Neuron (in vitro differentiated cells): Measurements from ENCODE around the gene HES6.

Experiments
- H2AFZ ChIP-seq: one replicate; pipeline ENCODE4 v1.6.1; 2013; ENCODE audit warnings: low read depth, mild to moderate bottlenecking, inconsistent platforms, low read length, moderate library complexity
- H3K27me3 ChIP-seq: one replicate; pipeline ENCODE4 v1.6.1; 2013; ENCODE audit warnings: low read length; ENCODE audit not compliant: insufficient read depth
- H3K36me3 ChIP-seq: one replicate; pipeline ENCODE4 v1.6.1; 2013; ENCODE audit warnings: low read length; ENCODE audit not compliant: insufficient read depth
- H3K4me1 ChIP-seq: one replicate; pipeline ENCODE4 v1.6.1; 2013; ENCODE audit warnings: low read length; ENCODE audit not compliant: insufficient read depth
- H3K4me3 ChIP-seq: 2 replicates; pipeline ENCODE4 v1.5.1; 2013; ENCODE audit warnings: mild to moderate bottlenecking, low read length, moderate library complexity
- H3K9me3 ChIP-seq: one replicate; pipeline ENCODE4 v1.6.1; 2013; ENCODE audit warnings: low read length

HES6 gene, protein sequence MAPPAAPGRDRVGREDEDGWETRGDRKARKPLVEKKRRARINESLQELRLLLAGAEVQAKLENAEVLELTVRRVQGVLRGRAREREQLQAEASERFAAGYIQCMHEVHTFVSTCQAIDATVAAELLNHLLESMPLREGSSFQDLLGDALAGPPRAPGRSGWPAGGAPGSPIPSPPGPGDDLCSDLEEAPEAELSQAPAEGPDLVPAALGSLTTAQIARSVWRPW

GRCh38 chr2:238239863-238240756 is at the start of gene HES6:
Gene HES6 (minus strand): TSS chr2:238240038. CDS start chr2:238239905, 133 bp downstream.
- Histone ChIP-seq H3K27me3 (no peaks in the 10 kb centered on the region), H3K9me3 (no peaks in the 10 kb centered on the region), H3K4me1 (peaks cover 13% of the 10 kb centered on the region), H3K4me3 (peak within 1 kb of the TSS; percentile 81), H3K36me3 (peaks cover 1% of the 10 kb centered on the region), H2AFZ (peak within 1 kb of the TSS; percentile 82)

DNA sequence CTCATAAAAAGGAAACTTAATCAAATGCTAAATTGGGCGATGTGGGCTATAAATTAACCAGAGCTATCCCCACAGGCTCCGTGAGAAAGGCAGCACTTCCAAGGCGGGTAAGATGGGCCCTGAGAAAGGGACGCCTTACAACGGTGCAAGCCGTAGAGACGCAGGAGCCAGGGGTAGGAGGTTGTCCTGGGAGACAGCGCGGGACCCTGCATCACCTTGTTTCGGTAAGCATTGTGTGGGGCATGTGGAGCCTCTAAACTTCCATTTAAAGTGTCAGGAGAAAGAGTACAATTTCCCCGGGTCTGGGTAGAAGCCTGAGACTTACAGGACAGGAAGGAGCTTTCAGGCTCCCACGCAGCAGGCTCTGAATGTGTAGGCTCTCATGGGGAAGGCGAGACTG is 49.7 kb upstream of the HES6 start:
- H3K27me3 ChIP-seq = no peaks in the 10 kb centered on the region
- peak overlapping the region; percentile 58 for H3K4me3 ChIP-seq
- H2AFZ ChIP-seq = peak overlapping the region; percentile 89
- H3K9me3 ChIP-seq = no peaks in the 10 kb centered on the region
- H3K36me3 ChIP-seq = no peaks in the 10 kb centered on the region
- peaks cover 49% of the 10 kb centered on the region for H3K4me1 ChIP-seq

GRCh38 chr2:238288650-238289573 is 49.1 kb upstream of the HES6 start:
- no peaks in the 10 kb centered on the region for H3K9me3 ChIP-seq
- H3K4me3 ChIP-seq = peak overlapping the region; percentile 89
- H3K27me3 ChIP-seq = no peaks in the 10 kb centered on the region
- no peaks in the 10 kb centered on the region for H3K36me3 ChIP-seq
- peaks cover 50% of the 10 kb centered on the region for H3K4me1 ChIP-seq
- peak overlapping the region; percentile 89 for H2AFZ ChIP-seq

GRCh38 chr2:238287737-238288649 is 48.2 kb upstream of the HES6 start, which contains the start of gene PER2:
Gene PER2 (minus strand): TSS chr2:238288610. CDS start chr2:238277936, 10,674 bp downstream.
- no peaks in the 10 kb centered on the region for H3K36me3 ChIP-seq
- H2AFZ ChIP-seq = peak within 1 kb of the TSS; percentile 89
- peaks cover 50% of the 10 kb centered on the region for H3K4me1 ChIP-seq
- peak within 1 kb of the TSS; percentile 89 for H3K4me3 ChIP-seq
- H3K27me3 ChIP-seq = no peaks in the 10 kb centered on the region
- H3K9me3 ChIP-seq = no peaks in the 10 kb centered on the region

- no peaks in the 10 kb centered on the region for H3K9me3 ChIP-seq
- peaks cover 50% of the 10 kb centered on the region for H3K4me1 ChIP-seq
- no peak overlapping the region for H2AFZ ChIP-seq
- H3K4me3 ChIP-seq = peak overlapping the region; percentile 89
- H3K27me3 ChIP-seq = no peaks in the 10 kb centered on the region
- H3K36me3 ChIP-seq = no peaks in the 10 kb centered on the region
These were observed 47.3 kb upstream of the HES6 start for GRCh38 chr2:238286987-238287736.

DNA sequence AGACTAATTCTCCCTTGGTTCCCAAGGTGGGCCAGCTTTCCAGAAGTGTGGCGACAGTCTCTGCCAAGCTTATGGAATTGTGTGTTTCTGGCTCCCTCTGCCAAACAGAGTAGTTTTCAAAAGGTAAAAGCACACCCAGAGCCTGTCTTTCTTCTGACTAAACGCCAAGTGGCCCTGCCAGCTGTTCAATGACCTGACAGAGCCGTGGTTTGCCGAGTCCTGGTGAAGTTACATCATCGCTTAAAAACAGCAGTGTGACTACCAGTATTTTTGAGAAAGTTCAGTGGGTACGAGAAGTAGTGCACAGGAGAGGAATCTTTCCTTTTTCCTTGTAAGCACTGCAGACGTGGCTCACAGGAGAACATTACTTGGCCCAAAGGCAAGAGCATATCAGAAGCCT is 46.7 kb upstream of the HES6 start:
- no peaks in the 10 kb centered on the region for H3K27me3 ChIP-seq
- H3K9me3 ChIP-seq = no peaks in the 10 kb centered on the region
- H3K36me3 ChIP-seq = no peaks in the 10 kb centered on the region
- peaks cover 50% of the 10 kb centered on the region for H3K4me1 ChIP-seq
- no peak overlapping the region for H3K4me3 ChIP-seq
- no peak overlapping the region for H2AFZ ChIP-seq

DNA sequence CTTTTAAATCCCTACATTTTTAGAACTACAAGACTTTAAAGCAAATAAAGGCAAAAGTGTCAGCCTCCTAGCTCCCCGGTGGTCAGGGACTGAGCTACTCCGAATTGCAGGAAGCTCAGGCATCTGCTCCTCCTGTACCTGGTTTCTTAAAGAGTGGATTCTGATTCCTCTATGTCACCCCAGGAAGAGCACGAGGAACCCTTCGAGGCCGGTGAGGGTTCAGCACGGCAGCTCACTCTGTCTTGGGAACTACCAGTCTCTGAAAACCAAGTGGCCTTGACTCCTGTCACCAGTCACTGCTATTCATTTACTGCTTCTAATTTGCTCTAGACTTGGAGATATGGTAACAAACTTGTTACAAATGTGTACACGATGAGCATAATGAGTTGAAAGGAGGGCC is 46.3 kb upstream of the HES6 start:
- Histone ChIP-seq H3K27me3 (no peaks in the 10 kb centered on the region), H3K4me1 (peaks cover 50% of the 10 kb centered on the region), H3K4me3 (no peak overlapping the region), H3K9me3 (no peaks in the 10 kb centered on the region), H2AFZ (no peak overlapping the region), H3K36me3 (no peaks in the 10 kb centered on the region)

DNA sequence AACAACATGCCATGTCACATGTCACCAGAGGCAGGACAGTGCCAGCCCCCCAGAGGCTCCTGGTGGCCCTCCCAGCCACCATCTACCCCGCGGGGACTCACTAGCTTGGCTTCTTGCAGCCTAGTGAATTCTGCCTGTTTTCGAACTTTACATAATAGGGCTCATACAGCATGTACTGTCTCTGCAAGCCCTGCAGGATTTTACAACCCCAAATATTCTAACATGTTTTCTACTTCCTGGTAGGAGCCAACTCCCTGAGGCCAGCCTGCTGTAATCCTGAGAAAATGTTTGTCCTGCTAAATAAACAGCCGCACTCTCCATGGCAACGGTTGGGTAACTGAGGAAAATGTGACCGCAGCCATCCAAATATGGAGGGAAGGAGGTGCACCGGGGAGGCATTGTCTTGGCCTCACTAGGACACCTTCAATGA is 45.8 kb upstream of the HES6 start:
- peaks cover 50% of the 10 kb centered on the region for H3K4me1 ChIP-seq
- H3K4me3 ChIP-seq = no peak overlapping the region
- H3K27me3 ChIP-seq = no peaks in the 10 kb centered on the region
- H3K36me3 ChIP-seq = no peaks in the 10 kb centered on the region
- no peak overlapping the region for H2AFZ ChIP-seq
- no peaks in the 10 kb centered on the region for H3K9me3 ChIP-seq

DNA sequence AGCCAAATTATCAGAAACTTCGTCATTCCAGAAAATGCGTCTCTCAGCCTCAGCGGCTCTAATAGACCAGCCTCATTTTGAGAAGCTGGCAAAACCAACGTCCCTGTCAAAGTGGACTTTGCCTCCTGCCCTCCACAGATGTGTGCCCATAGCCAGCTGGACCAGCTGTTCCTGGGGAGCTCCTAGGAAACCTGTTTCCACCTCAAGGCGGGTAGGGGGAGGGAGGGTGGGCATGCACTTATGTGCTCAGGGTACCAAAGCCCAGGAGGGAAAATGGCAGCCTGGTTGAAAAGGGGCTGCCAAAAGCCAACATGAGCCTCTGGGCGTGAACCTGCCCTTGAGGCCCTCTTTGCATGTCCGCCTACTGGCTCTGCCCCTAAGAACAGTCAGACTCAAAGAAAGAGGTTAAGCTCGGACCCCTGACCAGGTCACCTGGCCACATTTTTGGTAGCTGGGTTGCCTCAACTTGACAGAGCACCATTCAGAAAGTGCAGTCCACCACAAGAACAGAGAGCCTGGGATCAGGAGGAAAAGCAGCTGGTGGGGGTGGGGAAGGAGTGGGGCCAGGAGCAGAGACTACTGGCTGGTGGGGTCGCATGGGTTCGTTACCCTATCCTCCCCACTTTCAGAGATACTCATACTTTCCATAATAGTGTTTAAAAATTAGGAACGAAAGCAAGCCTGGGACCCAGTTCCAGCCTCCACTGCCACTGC is 45.1 kb upstream of the HES6 start:
- Histone ChIP-seq H3K36me3 (no peaks in the 10 kb centered on the region), H2AFZ (no peak overlapping the region), H3K9me3 (no peaks in the 10 kb centered on the region), H3K4me3 (no peak overlapping the region), H3K4me1 (peaks cover 46% of the 10 kb centered on the region), H3K27me3 (no peaks in the 10 kb centered on the region)

DNA sequence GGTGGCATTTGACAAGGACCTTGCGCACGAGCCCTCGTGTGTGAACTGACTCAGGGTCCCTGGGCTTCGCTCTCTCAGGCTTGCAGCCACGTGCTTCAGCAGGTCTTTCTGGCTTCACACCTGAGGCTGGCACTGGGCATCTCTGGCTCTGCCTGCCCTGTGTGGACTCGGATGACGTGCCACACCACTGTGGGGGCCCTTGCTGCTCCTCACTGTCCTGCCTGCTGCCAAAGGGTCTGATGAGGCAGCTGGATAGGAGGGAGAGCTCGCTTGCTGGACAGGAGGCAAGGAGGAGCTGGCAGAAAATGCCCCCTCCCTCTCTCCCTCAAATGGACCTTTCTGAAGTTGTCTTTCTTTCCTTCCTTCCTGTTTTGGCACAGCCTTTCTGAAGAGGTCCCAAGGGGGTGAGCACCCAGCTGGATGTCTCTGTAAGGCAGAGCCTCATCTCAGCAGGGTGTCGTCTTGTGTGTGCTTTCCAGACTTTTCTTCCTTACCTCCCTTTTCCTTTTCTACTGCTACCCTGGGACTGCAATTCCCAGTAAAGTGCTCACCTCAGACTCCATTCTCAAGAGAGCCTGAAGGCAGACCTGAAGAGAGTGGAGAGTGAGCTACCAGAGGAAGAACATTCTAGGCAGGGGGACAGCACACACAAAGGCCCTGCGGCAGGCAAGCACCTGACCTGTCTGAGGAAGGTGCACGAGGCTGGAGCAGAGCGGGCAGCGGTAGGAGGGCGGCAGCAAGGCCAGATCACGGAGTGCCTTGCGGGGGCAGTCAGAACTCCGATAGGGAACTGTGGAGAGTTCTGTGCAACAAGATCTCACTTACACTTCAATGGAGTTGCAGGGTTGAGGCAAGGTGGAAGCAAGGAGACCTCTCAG is 43.3 kb upstream of the HES6 start:
- H3K27me3 ChIP-seq = no peaks in the 10 kb centered on the region
- no peaks in the 10 kb centered on the region for H3K36me3 ChIP-seq
- H3K9me3 ChIP-seq = no peaks in the 10 kb centered on the region
- H3K4me1 ChIP-seq = peaks cover 37% of the 10 kb centered on the region
- no peak overlapping the region for H2AFZ ChIP-seq
- no peak overlapping the region for H3K4me3 ChIP-seq
